HepG2 (cell line): ENCODE data around the gene HYCC2. TPM values are rescaled to one million over a fixed set of nuclear protein-coding genes. Genes with fewer than 3 reads are reported as not detected.

Experiments
- EP300 ChIP-seq, 3 experiments: sonication (generic) in 1 of 3; formaldehyde crosslinking in 1 of 3; IDR thresholded peaks; 2 replicates each; pipeline versions ENCODE4 v1.5.1 to v1.6.1; 2011 to 2020; ENCODE audit warnings: low read depth in 2 of 3, low read length in 2 of 3, borderline replicate concordance in 1 of 3, improper control_type of control experiment in 1 of 3, mild to moderate bottlenecking in 1 of 3, missing genetic modification reagents in 1 of 3, moderate library complexity in 1 of 3
- FOXA3 ChIP-seq: IDR thresholded peaks from 2 replicates; pipeline ENCODE4 v1.6.1; 2016; ENCODE audit warnings: missing genetic modification reagents, missing compliant biosample characterization
- ISL2 ChIP-seq: sonication (generic); formaldehyde crosslinking; IDR thresholded peaks from 2 replicates; pipeline ENCODE4 v1.5.0; 2020; ENCODE audit warnings: missing genetic modification reagents
- MAFG ChIP-seq: sonication (generic); formaldehyde crosslinking; IDR thresholded peaks from 2 replicates; pipeline ENCODE4 v1.5.1; 2020; ENCODE audit warnings: mild to moderate bottlenecking, missing genetic modification reagents
- MBD4 ChIP-seq: IDR thresholded peaks from 2 replicates; pipeline ENCODE4 v1.6.1; 2012; ENCODE audit warnings: low read length, inconsistent platforms, borderline replicate concordance
- NFIB ChIP-seq: sonication (generic); formaldehyde crosslinking; IDR thresholded peaks from 2 replicates; pipeline ENCODE4 v1.9.0; 2021; ENCODE audit warnings: missing genetic modification reagents, mild to moderate bottlenecking, borderline replicate concordance
- PHF21A ChIP-seq: sonication (generic); formaldehyde crosslinking; IDR thresholded peaks from 2 replicates; pipeline ENCODE4 v1.5.0; 2020; ENCODE audit warnings: mild to moderate bottlenecking, missing genetic modification reagents
- RARA ChIP-seq: IDR thresholded peaks from 2 replicates; pipeline ENCODE4 v1.6.1; 2016; ENCODE audit warnings: missing genetic modification reagents, missing compliant biosample characterization
- RXRB ChIP-seq: IDR thresholded peaks from 2 replicates; pipeline ENCODE4 v1.6.1; 2016; ENCODE audit warnings: borderline replicate concordance, missing genetic modification reagents, missing compliant biosample characterization
- SMAD3 ChIP-seq: sonication (generic); formaldehyde crosslinking; IDR thresholded peaks from 2 replicates; pipeline ENCODE4 v1.4.0; 2020; ENCODE audit warnings: missing genetic modification reagents
- ZNF12 ChIP-seq: sonication (generic); formaldehyde crosslinking; IDR thresholded peaks from 2 replicates; pipeline ENCODE4 v1.5.0; 2020; ENCODE audit warnings: missing genetic modification reagents
- ZNF124 ChIP-seq: sonication (generic); formaldehyde crosslinking; IDR thresholded peaks from 2 replicates; pipeline ENCODE4 v1.4.0; 2020; ENCODE audit warnings: missing genetic modification reagents
- ZNF232 ChIP-seq: sonication (generic); formaldehyde crosslinking; IDR thresholded peaks from 2 replicates; pipeline ENCODE4 v1.4.0; 2020; ENCODE audit warnings: missing genetic modification reagents, borderline replicate concordance
- ZNF644 ChIP-seq: IDR thresholded peaks from 2 replicates; pipeline ENCODE4 v1.6.1; 2016; ENCODE audit warnings: low read depth
- ZNF678 ChIP-seq: sonication (generic); formaldehyde crosslinking; IDR thresholded peaks from 2 replicates; pipeline ENCODE4 v1.4.0; 2020; ENCODE audit warnings: mild to moderate bottlenecking, missing genetic modification reagents
- ZSCAN9 ChIP-seq: IDR thresholded peaks from 2 replicates; pipeline ENCODE4 v1.6.1; 2016; ENCODE audit warnings: borderline replicate concordance
- polyA plus RNA-seq, 8 experiments: library from polyadenylated mRNA; depleted of rRNA in 3 of 8; stranded (reverse) in 7 of 8; unstranded in 1 of 8; fragments of >200 nt; fragmentation: Illumina TruSeq in 4 of 8; extraction: Trizol in 4 of 8; gene quantifications; 2 replicates each; pipeline versions ENCODE4 v1.2.1 to v1.2.3, GENCODE V29; 2011 to 2016; ENCODE audit warnings: low read depth in 4 of 8, missing spikeins in 1 of 8, mixed read lengths in 1 of 8; ENCODE audit not compliant: insufficient read depth in 1 of 8
- total RNA-seq, 5 experiments: library from RNA; depleted of rRNA; stranded (reverse); fragments of >200 nt; fragmentation: Illumina TruSeq; extraction: Trizol; gene quantifications; 2 replicates each; pipeline ENCODE4 v1.2.3, GENCODE V29; 2016; ENCODE audit warnings: low read depth in 1 of 5
- TF ChIP-seq, protein P1 (sequence below), 2 experiments: sonication (generic) in 1 of 2; formaldehyde crosslinking in 1 of 2; IDR thresholded peaks; 2 replicates each; pipeline versions ENCODE4 v1.4.0 to v1.6.1; 2016 to 2020; ENCODE audit warnings: borderline replicate concordance in 1 of 2, low read depth in 1 of 2, mild to moderate bottlenecking in 1 of 2, missing genetic modification reagents in 1 of 2
- TF ChIP-seq, protein P2 (sequence below): sonication (generic); formaldehyde crosslinking; IDR thresholded peaks from 2 replicates; pipeline ENCODE4 v1.5.0; 2020; ENCODE audit warnings: missing genetic modification reagents
- TF ChIP-seq, protein P3 (sequence below): IDR thresholded peaks from 2 replicates; pipeline ENCODE4 v1.6.1; 2016; ENCODE audit warnings: control low read depth
- TF ChIP-seq, protein P4 (sequence below): sonication (generic); formaldehyde crosslinking; IDR thresholded peaks from 2 replicates; pipeline ENCODE4 v1.4.0; 2020; ENCODE audit warnings: missing genetic modification reagents

Gene HYCC2
- total and polyA plus RNA-seq, 2 of the 13 experiments (the other 11 are each of a cell fraction or from before 2014, with no cell fraction given): 4.7 to 13.9 TPM

DNA sequence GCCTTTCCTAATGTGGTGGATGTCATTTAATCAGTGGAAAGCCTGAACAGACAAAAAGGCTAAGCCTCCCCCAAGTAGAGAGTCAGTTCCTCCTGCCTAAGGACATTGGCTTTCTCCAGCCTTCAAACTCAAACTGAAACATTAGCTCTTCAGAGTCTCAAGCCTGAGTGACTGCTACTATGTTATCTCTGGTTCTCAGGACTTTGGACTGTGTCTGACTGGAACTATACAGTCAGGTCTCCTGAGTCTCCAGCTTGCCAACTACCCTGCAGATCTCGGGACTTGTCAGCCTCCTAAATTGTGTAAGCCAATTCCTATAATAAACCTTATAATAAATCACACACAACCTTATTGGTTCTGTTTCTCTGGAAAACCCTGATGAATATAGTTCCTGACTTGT, 12.6 kb downstream of the HYCC2 start (continued):
- TF ChIP-seq ZNF12 (CRISPR knock-in tag) (0 out of 2 replicates have a peak, but pooled peaks have one; percentile 18), ISL2 (0 out of 2 replicates have a peak, but pooled peaks have one; percentile 16), EP300 (IDR thresholded peaks at IDR 0.05; ENCODE audit: low read depth in 2 of 2, low read length in 2 of 2) (0 out of 4 replicates have a peak, but pooled peaks of 1 of the 2 experiments have one; percentile 49), EP300 (CRISPR knock-in tag; IDR thresholded peaks at IDR 0.05; ENCODE audit: borderline replicate concordance) (no peak), MBD4 (no peak), PHF21A (CRISPR knock-in tag) (no peak), ZNF232 (CRISPR knock-in tag) (no peak), FOXA3 (CRISPR knock-in tag) (no peak), RARA (CRISPR knock-in tag) (no peak), NFIB (CRISPR knock-in tag) (no peak), ZSCAN9 (peak; percentile 17; the same call in 1 of the 2 replicates), MAFG (CRISPR knock-in tag) (no peak), ZNF678 (CRISPR knock-in tag) (no peak), RXRB (0 out of 2 replicates have a peak, but pooled peaks have one; percentile 35), ZNF124 (no peak), SMAD3 (CRISPR knock-in tag) (0 out of 2 replicates have a peak, but pooled peaks have one; percentile 29), ZNF644 (peak; percentile 34; the same call in 1 of the 2 replicates)
- TF ChIP-seq, protein P1, sequence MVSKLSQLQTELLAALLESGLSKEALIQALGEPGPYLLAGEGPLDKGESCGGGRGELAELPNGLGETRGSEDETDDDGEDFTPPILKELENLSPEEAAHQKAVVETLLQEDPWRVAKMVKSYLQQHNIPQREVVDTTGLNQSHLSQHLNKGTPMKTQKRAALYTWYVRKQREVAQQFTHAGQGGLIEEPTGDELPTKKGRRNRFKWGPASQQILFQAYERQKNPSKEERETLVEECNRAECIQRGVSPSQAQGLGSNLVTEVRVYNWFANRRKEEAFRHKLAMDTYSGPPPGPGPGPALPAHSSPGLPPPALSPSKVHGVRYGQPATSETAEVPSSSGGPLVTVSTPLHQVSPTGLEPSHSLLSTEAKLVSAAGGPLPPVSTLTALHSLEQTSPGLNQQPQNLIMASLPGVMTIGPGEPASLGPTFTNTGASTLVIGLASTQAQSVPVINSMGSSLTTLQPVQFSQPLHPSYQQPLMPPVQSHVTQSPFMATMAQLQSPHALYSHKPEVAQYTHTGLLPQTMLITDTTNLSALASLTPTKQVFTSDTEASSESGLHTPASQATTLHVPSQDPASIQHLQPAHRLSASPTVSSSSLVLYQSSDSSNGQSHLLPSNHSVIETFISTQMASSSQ (IDR thresholded peaks at IDR 0.05; ENCODE audit: low read depth): no peak
- TF ChIP-seq, protein P1 (CRISPR knock-in tag; IDR thresholded peaks at IDR 0.05; ENCODE audit: borderline replicate concordance): no peak
- TF ChIP-seq, protein P2, sequence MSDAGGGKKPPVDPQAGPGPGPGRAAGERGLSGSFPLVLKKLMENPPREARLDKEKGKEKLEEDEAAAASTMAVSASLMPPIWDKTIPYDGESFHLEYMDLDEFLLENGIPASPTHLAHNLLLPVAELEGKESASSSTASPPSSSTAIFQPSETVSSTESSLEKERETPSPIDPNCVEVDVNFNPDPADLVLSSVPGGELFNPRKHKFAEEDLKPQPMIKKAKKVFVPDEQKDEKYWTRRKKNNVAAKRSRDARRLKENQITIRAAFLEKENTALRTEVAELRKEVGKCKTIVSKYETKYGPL: no peak
- TF ChIP-seq, protein P3, sequence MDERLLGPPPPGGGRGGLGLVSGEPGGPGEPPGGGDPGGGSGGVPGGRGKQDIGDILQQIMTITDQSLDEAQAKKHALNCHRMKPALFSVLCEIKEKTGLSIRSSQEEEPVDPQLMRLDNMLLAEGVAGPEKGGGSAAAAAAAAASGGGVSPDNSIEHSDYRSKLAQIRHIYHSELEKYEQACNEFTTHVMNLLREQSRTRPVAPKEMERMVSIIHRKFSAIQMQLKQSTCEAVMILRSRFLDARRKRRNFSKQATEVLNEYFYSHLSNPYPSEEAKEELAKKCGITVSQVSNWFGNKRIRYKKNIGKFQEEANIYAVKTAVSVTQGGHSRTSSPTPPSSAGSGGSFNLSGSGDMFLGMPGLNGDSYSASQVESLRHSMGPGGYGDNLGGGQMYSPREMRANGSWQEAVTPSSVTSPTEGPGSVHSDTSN: 0 out of 2 replicates have a peak, but pooled peaks have one; percentile 24
- TF ChIP-seq, protein P4, sequence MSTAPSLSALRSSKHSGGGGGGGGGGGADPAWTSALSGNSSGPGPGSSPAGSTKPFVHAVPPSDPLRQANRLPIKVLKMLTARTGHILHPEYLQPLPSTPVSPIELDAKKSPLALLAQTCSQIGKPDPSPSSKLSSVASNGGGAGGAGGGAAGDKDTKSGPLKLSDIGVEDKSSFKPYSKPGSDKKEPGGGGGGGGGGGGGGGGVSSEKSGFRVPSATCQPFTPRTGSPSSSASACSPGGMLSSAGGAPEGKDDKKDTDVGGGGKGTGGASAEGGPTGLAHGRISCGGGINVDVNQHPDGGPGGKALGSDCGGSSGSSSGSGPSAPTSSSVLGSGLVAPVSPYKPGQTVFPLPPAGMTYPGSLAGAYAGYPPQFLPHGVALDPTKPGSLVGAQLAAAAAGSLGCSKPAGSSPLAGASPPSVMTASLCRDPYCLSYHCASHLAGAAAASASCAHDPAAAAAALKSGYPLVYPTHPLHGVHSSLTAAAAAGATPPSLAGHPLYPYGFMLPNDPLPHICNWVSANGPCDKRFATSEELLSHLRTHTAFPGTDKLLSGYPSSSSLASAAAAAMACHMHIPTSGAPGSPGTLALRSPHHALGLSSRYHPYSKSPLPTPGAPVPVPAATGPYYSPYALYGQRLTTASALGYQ: no peak
